ENCODE data around the gene CDCP1.

CDCP1 gene

DNA sequence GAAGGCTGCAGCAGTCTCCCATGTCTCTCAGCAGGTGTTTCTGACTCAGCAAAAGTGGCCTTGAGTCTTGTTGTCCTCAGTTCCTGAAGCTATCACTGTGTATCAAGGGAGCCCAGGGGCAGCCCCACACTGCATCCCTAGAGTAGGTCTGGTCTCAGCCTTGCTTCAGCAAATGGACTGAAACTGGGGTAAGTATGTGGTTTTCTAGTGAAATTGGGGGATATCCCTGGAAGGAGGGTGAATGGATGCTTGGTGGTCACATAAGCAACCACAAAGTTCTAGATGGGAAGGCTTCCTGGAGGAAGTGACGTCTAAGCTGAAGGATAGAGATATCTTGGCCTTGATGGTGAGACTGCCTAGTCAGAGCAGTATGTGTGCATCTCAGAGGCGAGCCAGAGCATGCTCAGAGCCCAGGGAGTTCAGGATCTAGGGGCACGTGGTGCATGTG, 41.5 kb upstream of the CDCP1 start:
- H3K4me3 ChIP-seq (ENCODE audit: control insufficient read depth, low read depth, low read length): no peak overlapping the region
- TF ChIP-seq, protein P1, sequence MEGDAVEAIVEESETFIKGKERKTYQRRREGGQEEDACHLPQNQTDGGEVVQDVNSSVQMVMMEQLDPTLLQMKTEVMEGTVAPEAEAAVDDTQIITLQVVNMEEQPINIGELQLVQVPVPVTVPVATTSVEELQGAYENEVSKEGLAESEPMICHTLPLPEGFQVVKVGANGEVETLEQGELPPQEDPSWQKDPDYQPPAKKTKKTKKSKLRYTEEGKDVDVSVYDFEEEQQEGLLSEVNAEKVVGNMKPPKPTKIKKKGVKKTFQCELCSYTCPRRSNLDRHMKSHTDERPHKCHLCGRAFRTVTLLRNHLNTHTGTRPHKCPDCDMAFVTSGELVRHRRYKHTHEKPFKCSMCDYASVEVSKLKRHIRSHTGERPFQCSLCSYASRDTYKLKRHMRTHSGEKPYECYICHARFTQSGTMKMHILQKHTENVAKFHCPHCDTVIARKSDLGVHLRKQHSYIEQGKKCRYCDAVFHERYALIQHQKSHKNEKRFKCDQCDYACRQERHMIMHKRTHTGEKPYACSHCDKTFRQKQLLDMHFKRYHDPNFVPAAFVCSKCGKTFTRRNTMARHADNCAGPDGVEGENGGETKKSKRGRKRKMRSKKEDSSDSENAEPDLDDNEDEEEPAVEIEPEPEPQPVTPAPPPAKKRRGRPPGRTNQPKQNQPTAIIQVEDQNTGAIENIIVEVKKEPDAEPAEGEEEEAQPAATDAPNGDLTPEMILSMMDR (conservative IDR thresholded peaks at IDR 0.05; ENCODE audit: control insufficient read depth, insufficient read depth, low read depth, low read length): no peak
- DNase-seq (ENCODE audit: low read depth): no peak

DNA sequence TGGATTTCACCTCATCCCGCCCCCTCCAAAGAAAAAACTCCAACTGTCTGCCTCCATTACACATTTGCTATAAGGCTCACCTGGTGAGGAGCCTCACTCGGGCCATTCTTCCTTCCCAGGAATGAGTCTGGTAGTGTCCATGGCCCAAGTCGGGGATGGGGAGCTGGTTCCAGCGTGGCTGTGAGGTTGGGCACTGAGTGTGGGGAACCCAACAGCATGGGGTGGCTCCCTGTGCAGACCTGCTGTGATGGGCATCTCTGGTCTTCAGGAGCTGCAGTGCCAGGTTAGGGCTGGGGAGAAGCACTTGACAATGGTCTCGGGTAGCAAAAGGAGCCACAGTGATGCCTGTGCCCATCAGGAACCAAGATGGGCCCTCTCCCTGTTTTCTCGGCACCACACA, 40.7 kb upstream of the CDCP1 start:
- TF ChIP-seq, protein P1 (conservative IDR thresholded peaks at IDR 0.05; ENCODE audit: control insufficient read depth, insufficient read depth, low read depth, low read length): no peak
- no peak overlapping the region for H3K4me3 ChIP-seq (ENCODE audit: control insufficient read depth, low read depth, low read length)
- no peak for DNase-seq (ENCODE audit: low read depth)

DNA sequence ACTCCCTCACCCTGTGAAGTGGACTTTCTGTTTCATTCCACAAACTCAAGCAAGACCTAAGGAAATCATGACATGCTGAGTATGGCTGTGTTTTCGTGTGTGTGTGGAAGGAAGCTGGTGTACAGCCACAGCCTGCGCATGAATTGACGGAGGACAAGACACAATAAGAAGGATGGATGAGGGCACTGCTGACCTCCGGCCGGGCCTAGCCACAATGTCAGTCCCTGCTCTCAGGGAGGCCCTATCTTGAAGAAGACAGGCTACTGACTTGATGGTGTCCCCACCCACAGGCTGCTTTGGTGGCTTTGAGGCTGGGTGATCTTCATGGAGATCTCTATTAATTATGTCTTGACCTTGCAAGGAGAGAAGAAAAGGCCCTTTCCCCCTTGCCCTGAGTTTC, 39.3 kb upstream of the CDCP1 start:
- H3K4me3 ChIP-seq (ENCODE audit: control insufficient read depth, low read depth, low read length): no peak overlapping the region
- TF ChIP-seq, protein P1 (conservative IDR thresholded peaks at IDR 0.05; ENCODE audit: control insufficient read depth, insufficient read depth, low read depth, low read length): no peak
- no peak for DNase-seq (ENCODE audit: low read depth)

DNA sequence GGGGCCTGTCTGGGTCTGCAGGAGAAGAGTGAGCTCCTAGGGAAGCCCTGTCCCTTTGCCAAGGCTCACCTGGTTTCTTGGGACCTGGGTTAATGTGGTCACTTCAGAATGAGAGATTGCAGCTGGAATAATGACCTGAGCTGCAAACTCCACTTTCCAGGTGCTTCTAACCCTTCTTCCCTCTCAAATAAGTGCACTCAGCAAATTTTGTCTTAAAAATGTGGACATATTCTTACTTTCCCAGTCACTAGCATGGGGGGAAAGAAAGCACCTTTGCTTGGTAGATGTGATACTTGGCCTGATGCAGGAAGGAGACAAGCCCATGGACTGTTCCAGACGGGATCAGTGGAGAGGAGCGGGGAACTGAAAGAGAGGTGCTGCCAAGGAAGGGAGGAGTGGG, 38.9 kb upstream of the CDCP1 start:
- TF ChIP-seq, protein P1 (conservative IDR thresholded peaks at IDR 0.05; ENCODE audit: control insufficient read depth, insufficient read depth, low read depth, low read length): no peak
- H3K4me3 ChIP-seq (ENCODE audit: control insufficient read depth, low read depth, low read length): no peak overlapping the region
- DNase-seq (ENCODE audit: low read depth): no peak

DNA sequence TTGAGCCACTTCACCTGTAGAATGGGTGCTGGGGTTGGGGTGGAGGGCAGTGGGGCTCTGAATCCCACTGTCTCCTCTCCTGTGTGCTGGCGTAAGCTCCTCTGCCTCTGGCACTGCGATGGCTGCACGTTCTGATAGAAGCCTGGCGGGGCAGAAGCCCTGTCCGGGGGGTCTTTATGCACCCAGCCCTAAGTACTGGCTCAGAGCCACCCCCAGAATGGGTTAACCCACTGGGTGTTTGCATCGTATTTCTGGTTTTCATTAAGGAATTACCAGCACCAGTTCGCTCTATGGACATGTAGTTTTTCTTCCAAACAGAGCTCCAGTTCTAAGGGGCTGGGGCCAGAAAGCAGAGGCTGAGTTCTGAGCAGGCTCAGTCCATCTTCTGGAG, 37.7 kb upstream of the CDCP1 start:
- H3K4me3 ChIP-seq (ENCODE audit: control insufficient read depth, low read depth, low read length): no peak overlapping the region
- no peak for DNase-seq (ENCODE audit: low read depth)
- TF ChIP-seq, protein P1 (conservative IDR thresholded peaks at IDR 0.05; ENCODE audit: control insufficient read depth, insufficient read depth, low read depth, low read length): no peak

DNA sequence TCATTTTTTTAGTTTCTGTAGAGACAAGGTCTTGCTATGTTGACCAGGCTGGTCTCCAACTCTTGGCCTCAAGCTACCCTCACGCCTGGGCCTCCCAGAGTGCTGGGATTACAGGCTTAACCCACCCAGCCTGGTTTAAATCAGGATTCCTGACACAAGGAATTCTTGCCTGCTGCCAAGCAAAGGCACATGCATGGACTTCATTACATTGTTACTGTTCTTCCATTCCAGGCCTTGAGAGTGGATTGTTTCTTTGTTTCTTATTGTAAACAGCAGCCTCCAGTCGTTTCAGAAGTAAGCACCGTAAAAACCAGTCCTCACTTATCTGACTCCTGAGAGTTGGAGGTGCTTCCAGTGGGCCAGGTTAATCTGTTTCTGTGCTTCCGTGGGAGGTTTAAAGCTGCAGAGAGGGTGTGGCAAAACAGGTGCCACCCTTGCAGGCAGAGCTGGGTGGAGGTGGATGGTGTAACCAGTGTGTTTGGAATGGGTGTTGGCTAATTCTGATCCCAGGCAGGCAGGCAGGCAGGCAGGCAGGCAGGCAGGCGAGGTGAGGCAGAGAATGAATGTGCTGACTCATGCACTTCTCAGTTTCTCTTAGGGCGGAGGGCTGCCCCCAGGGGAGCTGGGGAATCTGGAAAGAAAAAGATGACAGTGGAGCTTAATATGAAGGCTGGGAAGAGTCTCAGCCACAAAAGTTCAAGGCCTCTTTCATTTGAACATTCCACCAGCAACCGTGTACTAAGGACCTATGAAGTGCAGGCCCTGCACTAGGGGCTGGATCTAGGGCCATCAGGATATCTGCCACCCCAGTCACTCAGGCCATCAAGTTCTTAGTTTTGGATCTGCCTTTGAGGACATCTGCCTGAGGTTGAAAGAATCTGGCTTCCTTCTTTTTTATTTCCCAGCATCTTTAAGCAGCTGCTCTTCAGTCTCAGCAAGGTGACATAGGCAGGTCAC, 37.0 kb upstream of the CDCP1 start:
- peak; percentile 75 for DNase-seq (ENCODE audit: low read depth)

More for the DNA sequence above, 37.0 kb upstream of the CDCP1 start:
- TF ChIP-seq, protein P1 (conservative IDR thresholded peaks at IDR 0.05; ENCODE audit: control insufficient read depth, insufficient read depth, low read depth, low read length): no peak
- no peak overlapping the region for H3K4me3 ChIP-seq (ENCODE audit: control insufficient read depth, low read depth, low read length)
